Measurements from ENCODE around the gene DYRK1A. TPM values are rescaled to one million over a fixed set of nuclear protein-coding genes. Genes with fewer than 3 reads are reported as not detected.

The DYRK1A gene
- polyA plus RNA-seq, 3 donors from 2014 or later: 1.8 to 4.8 (median 4.0) TPM

DNA sequence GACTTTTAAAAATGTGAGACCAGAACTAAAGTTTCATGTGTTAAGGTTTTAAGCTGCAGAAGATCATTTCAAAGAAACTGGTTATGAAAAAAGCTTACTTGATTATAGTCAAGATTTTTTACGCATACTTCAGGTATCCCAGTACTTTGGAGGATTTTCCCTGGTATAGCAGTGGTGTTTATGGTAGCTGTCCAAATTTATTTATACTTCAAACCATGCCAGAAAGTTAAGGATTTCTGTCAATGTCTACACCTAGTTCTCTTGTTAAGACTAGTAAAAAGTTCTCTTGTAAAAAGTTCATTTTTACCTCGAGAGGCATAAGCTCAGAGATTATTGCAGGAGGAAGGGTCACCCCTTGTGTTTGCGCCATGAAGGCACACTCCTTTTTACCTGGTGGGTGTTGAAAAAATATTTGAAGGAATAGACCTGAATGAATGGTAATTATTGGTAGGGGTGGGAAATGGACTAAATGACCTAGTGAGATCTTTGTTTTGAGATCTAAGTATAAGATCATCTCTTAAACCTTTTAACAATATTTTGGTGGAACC, 2.8 kb downstream of the DYRK1A start:
- Mint-ChIP-seq H3K36me3 (peaks cover 0 to 5% (median 4%) of the 10 kb centered on the region in 3 donors), H3K27me3 (ENCODE audit: low read depth in 3 of 3) (peaks cover 12 to 39% (median 17%) of the 10 kb centered on the region in 3 donors), H3K9me3 (no peaks in the 10 kb centered on the region), H3K4me3 (peak overlapping the region; percentile 87 to 93 (median 90)), H3K4me1 (peaks cover 73 to 74% of the 10 kb centered on the region in 2 donors), H3K27ac (peak overlapping the region; percentile 90 to 95 (median 92))
- DNase-seq: no peak

DNA sequence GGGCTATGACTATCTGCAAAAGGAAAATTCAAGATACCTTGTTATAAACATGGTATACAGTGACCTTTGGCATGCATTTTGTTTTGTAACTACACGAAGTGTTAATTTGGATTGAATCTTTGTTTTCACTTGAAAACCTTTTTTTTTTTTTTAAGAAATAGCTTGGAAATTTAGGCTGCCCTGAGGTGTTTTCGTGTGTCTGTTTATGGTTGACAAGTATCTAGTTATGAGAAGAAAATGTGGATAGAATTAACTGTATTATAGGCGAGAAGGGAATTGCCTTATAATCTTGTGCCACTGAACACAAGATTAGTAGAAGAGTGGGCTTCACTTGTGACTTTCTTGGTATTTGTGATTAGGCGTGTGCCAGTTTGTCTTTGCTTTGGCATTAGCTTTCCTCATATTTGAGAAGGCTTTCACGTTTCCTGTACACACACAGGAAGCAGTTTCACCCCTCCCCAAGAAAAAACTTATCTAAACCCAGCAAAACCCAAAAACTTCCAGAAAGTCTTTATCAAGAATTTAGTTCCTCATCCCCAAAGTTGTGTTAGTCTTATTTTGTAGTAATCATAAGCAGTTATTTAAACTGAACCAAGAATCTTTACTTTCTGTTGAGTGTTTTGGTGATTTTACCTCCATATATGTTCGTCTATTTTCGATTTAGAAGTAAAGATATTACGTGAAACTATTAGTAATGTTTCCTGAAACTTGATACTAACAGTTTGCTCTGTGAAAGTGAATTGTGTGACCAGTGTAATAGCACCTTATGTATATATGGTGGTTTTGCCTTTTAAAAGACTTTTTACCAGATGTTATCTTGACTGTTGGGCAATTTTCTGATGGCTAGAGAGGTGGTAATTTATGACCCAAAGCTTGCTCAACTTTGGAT, 3.8 kb downstream of the DYRK1A start:
- peaks cover 0 to 5% (median 4%) of the 10 kb centered on the region in 3 donors for H3K36me3 Mint-ChIP-seq
- H3K9me3 Mint-ChIP-seq: no peaks in the 10 kb centered on the region
- DNase-seq: peak; percentile 44 to 47 (median 45)
- H3K27me3 Mint-ChIP-seq (ENCODE audit: low read depth in 3 of 3): peaks cover 10 to 37% (median 16%) of the 10 kb centered on the region in 3 donors
- peaks cover 73 to 75% of the 10 kb centered on the region in 2 donors for H3K4me1 Mint-ChIP-seq
- H3K27ac Mint-ChIP-seq: peak overlapping the region; percentile 88 to 94 (median 91)
- peak overlapping the region; percentile 87 to 93 (median 90) for H3K4me3 Mint-ChIP-seq

DNA sequence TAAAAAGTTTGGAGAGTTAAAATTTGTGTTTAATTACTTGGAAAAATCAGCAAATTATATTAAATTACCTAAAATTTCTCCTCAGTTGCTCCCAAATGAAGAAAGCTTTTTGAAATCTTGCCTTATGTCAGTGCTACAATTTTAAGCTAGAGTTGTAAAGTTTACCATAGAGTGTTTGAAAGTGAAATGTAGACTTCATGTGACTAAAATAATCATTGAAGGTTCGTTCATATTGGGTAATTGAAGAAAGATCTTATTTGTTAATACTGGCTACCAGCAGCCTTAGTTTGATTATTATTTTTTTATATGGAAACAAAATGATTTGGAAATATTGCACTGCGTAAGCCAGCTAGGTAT, 4.4 kb downstream of the DYRK1A start:
- no peaks in the 10 kb centered on the region for H3K9me3 Mint-ChIP-seq
- peaks cover 77% of the 10 kb centered on the region in 2 donors for H3K4me1 Mint-ChIP-seq
- H3K4me3 Mint-ChIP-seq: peak overlapping the region; percentile 87 to 93 (median 90)

DNA sequence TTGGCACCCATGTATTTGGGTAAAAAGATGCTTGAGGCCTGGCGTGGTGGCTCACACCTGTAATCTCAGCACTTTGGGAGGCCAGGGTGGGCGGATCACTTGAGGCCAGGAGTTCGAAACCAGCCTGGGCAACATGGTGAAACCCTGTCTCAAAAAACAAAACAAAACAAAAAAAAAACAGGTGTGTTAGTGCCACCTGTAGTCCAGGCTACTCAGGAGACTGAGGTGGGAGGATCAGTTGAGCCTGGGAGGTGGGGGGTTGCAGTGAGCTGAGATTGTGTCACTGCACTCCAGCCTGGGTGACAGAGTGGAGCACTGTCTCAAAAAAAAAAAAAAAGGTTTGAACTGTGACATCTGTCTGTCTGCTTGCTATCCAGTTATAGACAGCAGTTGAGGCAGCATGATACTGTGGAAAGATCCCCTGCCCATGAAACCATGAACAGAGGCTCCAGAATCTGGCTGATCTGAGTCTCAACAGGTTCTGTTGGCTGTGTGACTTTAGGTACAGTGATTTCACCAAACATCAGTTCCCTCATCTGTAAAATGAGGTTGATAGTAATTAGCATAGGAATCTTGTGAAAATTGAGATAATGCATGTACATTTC, 5.7 kb downstream of the DYRK1A start:
- H3K36me3 Mint-ChIP-seq: no peaks in the 10 kb centered on the region
- no peaks in the 10 kb centered on the region for H3K9me3 Mint-ChIP-seq
- DNase-seq: no peak
- peaks cover 0 to 26% (median 5%) of the 10 kb centered on the region in 3 donors for H3K27me3 Mint-ChIP-seq (ENCODE audit: low read depth in 3 of 3)
- H3K27ac Mint-ChIP-seq: peak overlapping the region in 5 of 6 donors; percentile 14 to 88 (median 70)
- H3K4me3 Mint-ChIP-seq: peak overlapping the region in 4 of 5 donors; percentile 21 to 55 (median 22)
- H3K4me1 Mint-ChIP-seq: peaks cover 83 to 87% of the 10 kb centered on the region in 2 donors

More for the DNA sequence above, 4.4 kb downstream of the DYRK1A start:
- peak overlapping the region; percentile 88 to 94 (median 91) for H3K27ac Mint-ChIP-seq
- peaks cover 7 to 32% (median 12%) of the 10 kb centered on the region in 3 donors for H3K27me3 Mint-ChIP-seq (ENCODE audit: low read depth in 3 of 3)
- H3K36me3 Mint-ChIP-seq: peaks cover 0 to 5% (median 4%) of the 10 kb centered on the region in 3 donors
- no peak for DNase-seq

DNA sequence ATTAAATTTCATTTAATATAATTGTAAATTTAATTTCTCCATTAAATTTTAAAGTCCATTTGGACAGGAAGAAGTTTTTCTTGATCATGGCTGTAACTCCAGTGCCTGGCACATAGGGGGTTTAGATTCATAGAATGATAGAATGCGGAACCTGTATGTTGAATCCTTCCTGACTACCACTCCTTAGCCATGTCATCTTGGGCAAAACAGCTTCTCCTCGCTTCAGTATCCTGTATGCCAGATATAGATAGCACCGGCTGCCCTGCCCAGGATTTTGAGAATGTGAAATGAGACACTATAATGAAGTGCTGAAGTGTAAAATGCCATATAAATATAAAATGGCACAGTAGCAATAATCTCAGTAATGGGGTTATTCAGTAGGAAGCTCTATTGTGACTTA, 6.4 kb downstream of the DYRK1A start:
- Mint-ChIP-seq H3K36me3 (no peaks in the 10 kb centered on the region), H3K27ac (peak overlapping the region in 4 of 6 donors; percentile 70 to 87 (median 80)), H3K9me3 (no peaks in the 10 kb centered on the region), H3K4me3 (no peak overlapping the region), H3K4me1 (peaks cover 91 to 94% of the 10 kb centered on the region in 2 donors), H3K27me3 (ENCODE audit: low read depth in 3 of 3) (peaks cover 0 to 29% (median 5%) of the 10 kb centered on the region in 3 donors)
- DNase-seq: no peak

DNA sequence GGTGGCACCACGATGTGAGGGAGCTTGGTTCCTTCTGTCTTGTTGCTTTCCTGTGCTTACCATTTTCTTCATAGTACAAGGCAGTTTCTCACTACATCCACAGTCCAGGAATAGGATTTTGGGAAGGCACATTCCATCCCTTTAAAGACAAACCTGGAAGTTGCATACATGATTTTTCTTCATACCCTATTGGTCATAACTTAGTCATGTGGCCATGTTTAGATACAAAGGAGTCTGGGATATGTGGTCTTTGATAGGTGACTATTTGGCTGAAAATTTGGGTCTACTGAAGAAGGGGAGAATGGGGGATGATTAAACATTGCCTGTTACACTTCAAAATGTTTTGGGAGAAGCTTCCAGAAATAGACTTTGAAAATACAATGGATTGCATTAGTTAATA, 7.0 kb downstream of the DYRK1A start:
- peaks cover 0 to 24% (median 0%) of the 10 kb centered on the region in 3 donors for H3K27me3 Mint-ChIP-seq (ENCODE audit: low read depth in 3 of 3)
- H3K36me3 Mint-ChIP-seq: no peaks in the 10 kb centered on the region
- H3K4me1 Mint-ChIP-seq: peaks cover 93 to 97% of the 10 kb centered on the region in 2 donors
- peak overlapping the region; percentile 13 to 87 (median 74) for H3K27ac Mint-ChIP-seq
- H3K4me3 Mint-ChIP-seq: peak overlapping the region; percentile 3 to 49 (median 14)
- DNase-seq: no peak
- no peaks in the 10 kb centered on the region for H3K9me3 Mint-ChIP-seq

DNA sequence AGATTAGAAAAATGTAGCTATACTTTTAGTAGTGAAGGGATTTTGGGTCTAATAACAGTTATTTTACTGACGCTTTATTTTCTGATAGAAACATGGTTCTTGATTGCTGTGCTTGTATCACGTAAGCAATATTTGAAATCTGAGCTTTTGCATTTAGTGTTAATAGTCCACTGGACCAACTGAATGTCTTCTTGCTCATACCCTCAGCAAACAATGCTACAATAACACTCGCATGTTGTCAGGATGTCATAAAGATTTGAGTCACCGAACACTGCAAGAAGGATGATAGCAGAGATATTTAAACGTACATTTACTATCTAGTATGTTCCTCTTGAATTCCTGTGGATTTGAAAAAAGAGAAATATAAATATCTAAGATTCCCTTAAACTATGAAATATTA, 7.5 kb downstream of the DYRK1A start:
- no peaks in the 10 kb centered on the region for H3K36me3 Mint-ChIP-seq
- peak overlapping the region in 4 of 5 donors; percentile 10 to 65 (median 48) for H3K4me3 Mint-ChIP-seq
- H3K27ac Mint-ChIP-seq: peak overlapping the region in 5 of 6 donors; percentile 62 to 95 (median 83)
- H3K4me1 Mint-ChIP-seq: peaks cover 93 to 97% of the 10 kb centered on the region in 2 donors
- H3K9me3 Mint-ChIP-seq: no peaks in the 10 kb centered on the region
- H3K27me3 Mint-ChIP-seq (ENCODE audit: low read depth in 3 of 3): peaks cover 0 to 23% (median 0%) of the 10 kb centered on the region in 3 donors
- DNase-seq: no peak

DNA sequence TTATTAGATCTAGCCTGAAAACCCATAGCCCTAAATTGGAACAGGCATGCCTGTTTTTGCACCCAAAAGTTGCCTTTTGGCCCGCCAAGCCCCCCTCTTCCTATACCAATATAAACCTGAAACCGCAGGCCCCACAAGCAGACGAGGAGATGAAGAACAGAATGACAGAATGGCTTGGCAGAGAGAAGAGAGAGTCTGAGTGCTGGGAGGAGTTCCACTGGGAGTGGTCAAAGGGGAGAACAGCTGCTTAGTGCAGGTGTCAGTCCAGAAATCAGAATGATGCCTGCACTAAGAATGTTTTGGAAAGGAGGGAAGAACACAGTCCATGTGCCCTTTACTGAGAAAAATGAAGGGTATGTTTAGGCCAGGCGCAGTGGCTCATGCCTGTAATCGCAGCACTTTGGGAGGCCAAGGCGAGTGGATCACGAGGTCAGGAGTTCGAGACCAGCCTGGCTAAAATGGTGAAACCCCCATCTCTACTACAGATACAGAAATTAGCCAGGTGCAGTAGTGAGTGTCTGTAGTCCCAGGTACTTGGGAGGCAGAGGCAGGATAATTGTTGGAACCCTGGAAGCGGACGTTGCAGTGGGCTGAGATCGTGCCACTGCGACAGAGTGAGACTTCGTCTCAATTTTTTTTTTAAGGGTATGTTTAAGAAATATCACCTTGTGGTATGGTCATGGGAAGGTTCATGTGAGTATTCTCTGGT, 9.4 kb downstream of the DYRK1A start:
- Mint-ChIP-seq H3K27me3 (ENCODE audit: low read depth in 3 of 3) (peaks cover 0 to 14% (median 0%) of the 10 kb centered on the region in 3 donors), H3K36me3 (no peaks in the 10 kb centered on the region), H3K9me3 (no peaks in the 10 kb centered on the region), H3K4me3 (peak overlapping the region; percentile 25 to 72 (median 44)), H3K4me1 (peaks cover 91 to 97% of the 10 kb centered on the region in 2 donors), H3K27ac (peak overlapping the region; percentile 72 to 87 (median 82))
- no peak for DNase-seq

DNA sequence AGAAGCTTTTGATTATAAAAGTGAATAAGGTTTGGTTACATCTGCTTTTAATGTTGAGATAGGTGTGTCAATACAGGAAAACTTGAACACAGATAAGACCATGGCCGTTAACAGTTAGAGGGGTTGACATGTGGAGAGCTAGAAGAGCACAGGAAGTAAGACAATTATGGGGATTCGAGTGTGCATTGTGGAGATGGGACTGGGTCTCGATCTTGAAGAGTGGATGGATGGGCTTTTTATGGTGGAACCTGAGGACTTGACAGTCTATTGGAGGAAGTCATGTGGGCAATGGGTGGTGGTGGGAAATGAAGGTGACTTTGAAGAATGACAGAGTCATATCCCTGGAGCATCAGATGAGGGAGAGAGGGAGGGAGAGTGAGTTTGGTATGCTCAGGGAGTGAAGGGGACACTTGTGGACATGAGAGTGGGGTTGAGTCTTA, 12.1 kb downstream of the DYRK1A start:
- peaks cover 0 to 12% (median 0%) of the 10 kb centered on the region in 3 donors for H3K27me3 Mint-ChIP-seq (ENCODE audit: low read depth in 3 of 3)
- peak overlapping the region; percentile 8 to 65 (median 48) for H3K27ac Mint-ChIP-seq
- H3K4me3 Mint-ChIP-seq: peak overlapping the region; percentile 26 to 74 (median 36)
- no peaks in the 10 kb centered on the region for H3K36me3 Mint-ChIP-seq
- H3K9me3 Mint-ChIP-seq: no peaks in the 10 kb centered on the region
- H3K4me1 Mint-ChIP-seq: peaks cover 87 to 97% of the 10 kb centered on the region in 2 donors
- DNase-seq: no peak

DNA sequence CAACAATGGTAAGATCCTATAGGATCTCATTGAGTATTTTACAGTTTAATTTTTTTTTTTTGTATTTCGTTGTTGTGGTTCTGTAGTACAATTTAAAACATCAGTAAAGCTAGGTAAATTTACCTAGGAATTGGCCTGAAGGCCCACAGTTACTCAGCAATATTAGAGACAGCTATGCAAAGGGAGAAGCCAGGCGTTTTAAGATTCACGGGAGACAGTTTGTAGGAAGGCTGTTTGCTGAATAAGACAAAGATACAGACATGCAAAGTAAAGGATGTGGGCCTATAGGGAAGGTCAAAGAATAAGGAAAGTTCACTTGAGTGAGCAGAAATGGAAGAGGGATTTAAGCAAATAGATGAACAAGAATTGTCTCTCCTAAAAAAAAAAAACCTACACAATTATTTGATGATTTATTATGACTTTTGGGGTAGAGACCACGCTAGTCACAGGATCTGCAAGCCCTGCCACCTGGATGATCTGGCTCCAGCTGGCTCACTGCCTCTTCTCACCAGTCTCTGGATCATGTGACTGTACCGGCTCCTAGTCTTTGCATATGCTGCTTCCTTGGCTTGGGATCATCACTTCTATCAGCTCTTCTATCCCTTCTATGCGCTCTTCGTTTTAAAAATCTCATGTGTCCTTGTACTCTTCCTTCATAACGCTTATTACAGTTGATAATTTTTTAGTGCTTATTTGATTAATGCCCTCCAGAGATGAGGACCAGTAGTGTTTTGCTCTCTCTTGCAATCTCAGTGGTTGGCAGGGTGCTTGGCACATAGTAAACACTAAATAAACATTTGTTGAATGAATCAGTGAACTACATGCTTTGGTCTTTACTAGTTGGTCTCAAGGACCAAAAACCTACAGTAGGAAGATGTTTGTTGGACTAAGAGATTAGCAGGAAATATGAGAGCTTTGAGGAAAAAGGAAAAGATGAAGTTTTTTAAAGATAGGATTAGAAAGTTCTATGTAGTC, 14.1 kb downstream of the DYRK1A start:
- no peak for DNase-seq
- Mint-ChIP-seq H3K27me3 (ENCODE audit: low read depth in 3 of 3) (peaks cover 0 to 8% (median 2%) of the 10 kb centered on the region in 3 donors), H3K4me3 (peak overlapping the region; percentile 40 to 64 (median 49)), H3K27ac (peak overlapping the region; percentile 2 to 76 (median 22)), H3K36me3 (no peaks in the 10 kb centered on the region), H3K9me3 (no peaks in the 10 kb centered on the region), H3K4me1 (peaks cover 89 to 98% of the 10 kb centered on the region in 2 donors)

DNA sequence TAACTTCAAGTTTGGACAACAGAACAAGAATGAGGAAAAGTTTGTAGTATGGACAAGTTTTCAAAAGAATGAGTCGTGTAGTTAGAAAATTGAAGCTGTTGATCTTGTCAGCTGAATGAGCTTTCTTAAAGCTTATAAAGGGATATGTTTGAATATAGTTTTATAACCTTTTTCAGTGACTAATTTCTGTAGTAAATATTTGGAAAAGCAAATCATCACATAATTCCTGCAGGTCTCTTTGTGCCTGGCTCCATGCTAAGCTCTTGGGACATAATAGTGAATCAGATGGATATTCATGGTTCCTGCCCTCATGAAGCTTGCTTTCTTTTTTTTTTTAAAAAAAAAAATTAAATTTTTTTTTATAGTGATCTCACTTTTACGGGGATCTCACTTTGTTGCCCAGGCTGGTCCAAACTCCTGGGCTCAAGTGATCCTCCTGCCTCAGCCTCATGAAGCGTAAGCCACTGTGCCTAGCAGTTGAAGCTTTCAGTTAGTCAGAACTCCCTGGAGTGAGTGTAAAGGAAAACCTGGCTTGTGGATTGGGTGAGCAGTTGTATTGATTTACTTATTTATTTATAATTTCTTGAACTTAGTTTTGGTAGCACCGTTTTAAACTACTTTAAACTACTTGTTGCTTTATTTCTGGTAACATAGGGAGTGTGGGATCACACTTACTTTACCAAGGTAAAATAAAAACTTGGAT, 15.5 kb downstream of the DYRK1A start:
- H3K27me3 Mint-ChIP-seq (ENCODE audit: low read depth in 3 of 3): peaks cover 0 to 11% (median 2%) of the 10 kb centered on the region in 3 donors
- no peaks in the 10 kb centered on the region for H3K9me3 Mint-ChIP-seq
- H3K4me1 Mint-ChIP-seq: peaks cover 90 to 100% of the 10 kb centered on the region in 2 donors
- H3K4me3 Mint-ChIP-seq: peak overlapping the region in 3 of 5 donors; percentile 5 to 36 (median 6)
- peak overlapping the region in 3 of 6 donors; percentile 14 to 35 (median 27) for H3K27ac Mint-ChIP-seq
- no peak for DNase-seq
- no peaks in the 10 kb centered on the region for H3K36me3 Mint-ChIP-seq
